Cardiac muscle cell (in vitro differentiated cells and primary cell): Measurements from ENCODE around the gene MIPOL1. TPM values are rescaled to one million over a fixed set of nuclear protein-coding genes. Genes with fewer than 3 reads are reported as not detected.

Experiments used
- DNase-seq, 2 donors: peaks; one replicate each; pipeline versions ENCODE4 v3.0.0 to v3.0.0-alpha.2; 2010 to 2017; ENCODE audit warnings: low read depth in 1 of 2, low spot score in 1 of 2
- H3K27ac ChIP-seq: fragments of 200-600 bp; sonication (generic); 2 replicates; pipeline ENCODE4 v1.5.1; 2016
- H3K27me3 ChIP-seq: fragments of 200-600 bp; sonication (generic); 2 replicates; pipeline ENCODE4 v1.6.0; 2016; ENCODE audit warnings: control low read depth
- H3K36me3 ChIP-seq: fragments of 200-600 bp; sonication (generic); 2 replicates; pipeline ENCODE4 v1.5.1; 2016; ENCODE audit warnings: control low read depth
- H3K4me1 ChIP-seq: fragments of 200-600 bp; sonication (generic); 2 replicates; pipeline ENCODE4 v1.8.1; 2017; ENCODE audit warnings: low read depth, mild to moderate bottlenecking, mixed run types
- H3K4me3 ChIP-seq: fragments of 200-600 bp; sonication (generic); 2 replicates; pipeline ENCODE4 v1.5.1; 2016; ENCODE audit warnings: mild to moderate bottlenecking
- H3K9me3 ChIP-seq: fragments of 200-600 bp; sonication (generic); 2 replicates; pipeline ENCODE4 v1.5.1; 2017; ENCODE audit warnings: low read depth, mild to moderate bottlenecking, control low read depth
- CTCF ChIP-seq: IDR thresholded peaks from 2 replicates; pipeline ENCODE4 v1.5.1; 2012; ENCODE audit warnings: low read depth, mild to moderate bottlenecking, low read length
- polyA plus RNA-seq: library from polyadenylated mRNA; unstranded; fragments of >200 nt; fragmentation: Nextera tagmentation; extraction: Ambion mirVana; gene quantifications from 2 replicates; pipeline ENCODE4 v1.2.1, GENCODE V29; 2016
- total RNA-seq: library from RNA; depleted of rRNA; stranded (reverse); fragments of >200 nt; gene quantifications from 2 replicates; pipeline ENCODE4 v1.2.3, GENCODE V29; 2016

Gene MIPOL1
- total and polyA plus RNA-seq, 2 experiments from 2014 or later = 7.3 to 8.4 TPM

DNA sequence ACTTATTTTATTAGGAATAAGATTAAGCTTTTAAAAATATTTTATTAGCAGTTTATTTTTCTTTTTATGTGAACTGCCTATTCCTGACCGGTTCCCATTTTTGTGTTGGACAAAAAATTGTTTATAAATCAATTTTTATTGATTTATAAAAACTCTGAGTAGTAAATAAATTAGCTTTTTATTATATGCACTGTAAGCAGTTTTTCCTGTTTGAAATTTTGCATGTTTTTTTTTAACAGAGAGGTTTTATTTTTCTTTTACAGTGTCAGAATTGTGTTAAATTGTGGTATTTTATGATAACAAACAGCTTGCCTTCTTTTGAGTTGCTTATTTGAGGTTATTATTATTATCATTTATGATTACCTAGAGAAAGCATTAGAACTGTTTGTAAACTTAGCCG lies 329.3 kb downstream of the MIPOL1 start:
- Histone ChIP-seq H3K4me1 (no peaks in the 10 kb centered on the region), H3K36me3 (no peaks in the 10 kb centered on the region), H3K27me3 (no peaks in the 10 kb centered on the region), H3K27ac (no peak overlapping the region), H3K9me3 (no peaks in the 10 kb centered on the region), H3K4me3 (no peak overlapping the region)
- no peak for DNase-seq
- no peak for TF ChIP-seq CTCF

DNA sequence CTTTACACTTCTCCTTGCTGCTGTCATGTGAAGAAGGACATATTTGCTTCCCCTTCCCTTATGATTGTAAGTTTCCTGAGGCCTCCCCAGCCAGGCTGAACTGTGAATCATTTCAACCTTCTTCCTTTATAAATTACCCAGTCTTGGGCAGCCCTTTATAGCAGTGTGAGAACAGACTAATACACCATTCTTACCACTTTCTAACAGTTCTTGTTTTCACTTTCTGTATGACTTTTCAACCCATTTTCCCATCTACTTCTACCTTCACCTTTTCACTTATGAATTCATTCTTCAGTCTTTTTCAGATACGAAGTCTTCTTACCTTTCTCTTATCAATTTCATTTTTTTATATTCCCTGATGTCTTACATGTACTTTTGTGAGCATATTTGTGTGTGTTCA lies 342.3 kb downstream of the MIPOL1 start:
- Histone ChIP-seq H3K27me3 (no peaks in the 10 kb centered on the region), H3K36me3 (no peaks in the 10 kb centered on the region), H3K9me3 (no peaks in the 10 kb centered on the region), H3K4me1 (peaks cover 8% of the 10 kb centered on the region), H3K4me3 (no peak overlapping the region), H3K27ac (no peak overlapping the region)
- no peak for TF ChIP-seq CTCF
- DNase-seq = no peak

DNA sequence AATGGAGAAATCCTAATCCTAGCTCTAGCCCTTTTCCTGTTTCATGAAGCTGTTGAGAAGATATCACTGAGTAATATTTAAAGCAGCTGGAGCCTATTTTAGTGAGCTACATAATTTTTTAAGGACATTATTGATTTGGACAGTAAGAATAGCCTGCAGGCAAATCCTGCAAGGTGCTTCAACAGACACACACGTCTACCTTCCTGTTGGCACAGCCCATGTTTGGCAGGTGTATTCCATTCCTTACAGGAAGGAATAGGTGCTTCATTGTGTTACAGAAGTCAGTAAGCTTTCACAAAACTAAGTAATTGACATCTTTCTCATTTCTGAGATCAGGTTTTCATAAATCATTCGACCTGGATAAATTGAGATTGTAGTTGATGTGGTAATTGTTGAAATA lies 346.7 kb downstream of the MIPOL1 start:
- Histone ChIP-seq H3K9me3 (no peaks in the 10 kb centered on the region), H3K36me3 (no peaks in the 10 kb centered on the region), H3K27ac (no peak overlapping the region), H3K4me3 (no peak overlapping the region), H3K27me3 (no peaks in the 10 kb centered on the region), H3K4me1 (peaks cover 8% of the 10 kb centered on the region)
- TF ChIP-seq CTCF = no peak
- no peak for DNase-seq

DNA sequence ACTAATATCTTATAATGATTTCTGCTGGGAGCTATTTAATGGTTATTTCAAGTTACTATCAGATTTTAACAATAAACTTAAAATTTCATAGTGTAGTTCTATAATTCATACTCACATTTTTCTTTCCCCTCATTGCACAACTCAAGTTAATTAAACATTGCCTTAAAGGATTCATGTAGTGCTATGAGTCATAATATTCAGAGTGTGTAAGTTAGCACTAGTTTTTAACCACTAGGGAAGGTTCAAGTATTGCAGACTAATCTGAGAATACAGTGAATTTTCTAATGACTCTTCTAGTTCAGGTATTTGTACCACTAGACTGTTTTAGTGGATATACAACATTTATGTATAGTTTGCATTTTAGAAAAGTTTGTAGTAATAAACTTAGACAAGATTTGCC lies 347.4 kb downstream of the MIPOL1 start:
- no peaks in the 10 kb centered on the region for H3K9me3 ChIP-seq
- no peaks in the 10 kb centered on the region for H3K27me3 ChIP-seq
- H3K4me3 ChIP-seq = no peak overlapping the region
- no peak for TF ChIP-seq CTCF
- no peaks in the 10 kb centered on the region for H3K36me3 ChIP-seq
- no peak for DNase-seq
- peaks cover 8% of the 10 kb centered on the region for H3K4me1 ChIP-seq
- H3K27ac ChIP-seq = no peak overlapping the region

DNA sequence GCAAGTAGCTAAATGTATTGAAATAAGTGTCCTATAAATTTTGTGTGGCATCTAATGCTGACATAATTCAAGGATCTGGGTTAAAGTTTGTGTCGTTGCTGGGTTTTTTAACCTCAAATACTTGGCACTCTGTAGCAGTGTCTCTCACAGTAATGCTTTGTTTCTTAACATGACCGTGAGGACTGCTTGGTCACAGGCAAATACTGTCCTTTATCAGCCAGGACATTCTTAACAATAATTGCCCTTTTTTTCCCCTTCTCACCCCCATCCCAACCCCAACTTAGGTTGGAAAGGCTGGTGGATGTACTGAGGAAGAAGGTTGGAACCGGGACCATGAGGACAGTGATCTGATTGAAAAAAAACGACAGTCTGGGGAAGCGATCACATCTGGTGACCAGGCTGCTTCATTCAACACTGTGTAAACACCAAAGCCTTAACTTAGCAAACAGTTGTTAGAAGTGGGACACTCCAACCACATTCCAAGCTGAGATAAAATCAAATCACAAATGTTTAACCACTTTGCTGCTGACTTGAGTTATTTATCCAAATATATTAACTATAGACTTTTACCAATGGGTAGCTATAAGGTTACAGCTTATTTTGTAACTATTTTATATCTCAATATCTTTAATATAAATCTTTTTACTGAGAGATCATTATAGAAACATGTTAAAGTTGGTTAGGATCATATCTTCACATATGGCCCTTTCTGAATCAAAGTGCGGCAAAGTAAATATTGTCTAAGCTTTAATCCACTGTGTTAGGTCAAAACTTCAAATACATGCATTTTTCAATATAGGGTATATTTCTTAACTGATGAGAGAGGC lies 349.1 kb downstream of the MIPOL1 start:
- no peak for TF ChIP-seq CTCF
- H3K4me1 ChIP-seq = peaks cover 4% of the 10 kb centered on the region

More for the DNA sequence above, 349.1 kb downstream of the MIPOL1 start:
- Histone ChIP-seq H3K4me3 (no peak overlapping the region), H3K27ac (no peak overlapping the region), H3K27me3 (no peaks in the 10 kb centered on the region), H3K9me3 (no peaks in the 10 kb centered on the region), H3K36me3 (no peaks in the 10 kb centered on the region)
- peak; percentile 2 to 16 for DNase-seq
